Stimulated activated CD8-positive, alpha-beta memory T cell treated with anti-CD3 and anti-CD28 coated beads, Interleukin-2, amount 100 ng/mL, for 48 hours (primary cell): ENCODE results near the gene ARHGEF10L.
"Not testable (repeated sequence)": the region's sequence is repeated elsewhere in the genome, so short reads cannot be mapped to it uniquely, and the experiment has no call there.

Experiments
- DNase-seq, 2 donors: peaks; one replicate each; pipeline ENCODE4 v3.0.0-alpha.2; 2020; ENCODE audit warnings: low read depth in 2 of 2

ARHGEF10L gene

DNA sequence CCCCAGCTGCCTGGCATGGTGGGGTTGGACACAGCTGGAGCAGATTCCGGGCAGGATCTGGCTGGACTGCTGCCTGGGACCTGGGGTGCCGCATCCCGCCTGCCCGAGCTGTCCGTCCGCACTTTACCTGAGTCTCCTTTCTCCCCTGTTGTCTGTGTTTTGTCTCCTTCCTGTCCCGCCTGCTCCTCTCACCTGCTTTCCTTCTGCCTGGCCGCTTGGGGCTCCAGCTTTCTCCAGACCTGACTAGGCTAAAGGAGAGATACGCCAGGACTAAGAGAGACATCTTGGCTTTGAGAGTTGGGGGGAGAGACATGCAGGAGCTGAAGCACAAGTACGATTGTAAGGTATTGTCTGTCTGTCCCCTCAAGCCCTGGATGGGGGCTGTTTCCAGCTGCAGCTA is 73.3 kb downstream of the ARHGEF10L start:
- DNase-seq: no peak

DNA sequence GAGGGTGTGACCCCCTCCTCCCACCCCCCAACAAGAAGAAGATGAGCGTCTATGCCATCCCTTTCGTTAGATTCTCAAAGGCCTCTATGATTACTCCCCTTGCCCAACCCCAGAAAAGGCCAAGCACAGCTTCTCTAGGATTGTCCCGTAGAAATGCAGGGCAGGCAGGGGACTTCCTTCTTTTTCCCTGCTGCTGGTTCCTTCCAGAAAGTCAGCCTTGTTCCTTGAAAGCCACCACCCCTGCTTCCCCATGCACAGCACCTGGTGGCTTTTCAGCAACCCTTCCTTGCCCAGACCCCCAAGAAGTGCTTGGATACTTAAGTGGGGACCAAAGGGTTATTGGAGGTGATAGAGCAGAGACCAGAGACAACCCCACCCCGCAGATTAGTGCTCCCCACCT is 75.1 kb downstream of the ARHGEF10L start:
- DNase-seq: no peak

DNA sequence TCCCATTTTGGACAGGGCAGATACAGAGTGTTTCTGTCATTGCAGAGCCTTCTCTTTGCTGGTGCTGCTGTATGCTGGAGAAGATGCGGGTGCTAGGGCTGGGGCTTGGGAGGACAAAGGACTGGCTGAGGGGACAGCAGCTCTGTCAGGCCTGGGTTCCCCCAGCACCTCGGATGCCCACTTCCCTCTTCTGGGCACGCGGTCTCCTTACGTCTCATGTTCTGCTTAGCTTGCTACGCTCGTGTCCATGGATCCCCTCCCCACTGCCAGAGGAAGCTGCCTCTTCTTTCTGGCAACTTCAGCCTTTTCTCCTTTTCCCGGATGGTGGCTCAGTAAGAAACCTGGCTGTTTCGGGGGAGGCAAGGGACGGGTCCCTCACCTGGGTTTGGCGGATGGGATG is 75.7 kb downstream of the ARHGEF10L start:
- DNase-seq: no peak

DNA sequence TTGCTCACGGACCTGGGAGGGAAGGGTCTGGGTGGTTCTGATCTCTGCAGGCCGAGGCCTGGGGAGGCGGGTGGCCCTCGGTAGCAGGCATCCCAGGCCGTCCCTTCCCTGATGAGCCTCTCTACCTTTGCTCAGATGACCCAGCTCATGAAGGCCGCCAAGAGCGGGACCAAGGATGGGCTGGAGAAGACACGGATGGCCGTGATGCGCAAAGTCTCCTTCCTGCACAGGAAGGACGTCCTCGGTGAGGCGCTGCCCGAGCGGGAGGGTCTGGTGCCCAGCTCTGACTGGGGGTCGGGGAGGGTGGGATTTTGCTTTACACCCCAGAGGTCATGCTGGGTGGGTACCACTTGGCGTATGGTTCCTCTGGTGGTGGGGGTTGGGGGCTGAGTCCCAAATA is 76.5 kb downstream of the ARHGEF10L start:
- DNase-seq: no peak

DNA sequence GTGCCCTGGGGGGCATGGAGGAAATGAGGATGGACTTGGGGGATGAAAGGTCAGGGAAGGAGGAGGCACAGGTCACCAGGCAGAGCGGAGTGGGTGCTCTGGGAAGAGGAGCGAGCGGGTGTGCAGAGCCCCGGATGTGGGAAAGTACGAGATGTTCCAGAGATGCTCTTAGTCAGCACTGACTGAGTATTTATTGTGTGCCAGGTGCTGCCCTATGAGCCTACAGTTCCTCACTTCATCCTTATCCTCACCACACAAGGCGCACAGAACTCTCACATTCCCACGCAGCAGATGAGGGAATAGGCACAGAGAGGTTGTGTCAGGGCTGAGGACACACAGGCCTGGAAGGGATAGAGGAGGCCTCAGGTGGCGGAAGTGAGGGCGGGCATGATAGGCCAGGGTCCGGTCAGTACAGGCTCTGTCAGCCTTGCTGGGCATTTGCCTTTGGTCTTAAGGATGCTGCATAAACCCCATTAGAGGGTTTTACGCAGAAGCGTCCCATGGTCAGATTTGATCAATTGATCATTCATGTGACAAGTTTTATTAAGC is 77.3 kb downstream of the ARHGEF10L start:
- DNase-seq: no peak

DNA sequence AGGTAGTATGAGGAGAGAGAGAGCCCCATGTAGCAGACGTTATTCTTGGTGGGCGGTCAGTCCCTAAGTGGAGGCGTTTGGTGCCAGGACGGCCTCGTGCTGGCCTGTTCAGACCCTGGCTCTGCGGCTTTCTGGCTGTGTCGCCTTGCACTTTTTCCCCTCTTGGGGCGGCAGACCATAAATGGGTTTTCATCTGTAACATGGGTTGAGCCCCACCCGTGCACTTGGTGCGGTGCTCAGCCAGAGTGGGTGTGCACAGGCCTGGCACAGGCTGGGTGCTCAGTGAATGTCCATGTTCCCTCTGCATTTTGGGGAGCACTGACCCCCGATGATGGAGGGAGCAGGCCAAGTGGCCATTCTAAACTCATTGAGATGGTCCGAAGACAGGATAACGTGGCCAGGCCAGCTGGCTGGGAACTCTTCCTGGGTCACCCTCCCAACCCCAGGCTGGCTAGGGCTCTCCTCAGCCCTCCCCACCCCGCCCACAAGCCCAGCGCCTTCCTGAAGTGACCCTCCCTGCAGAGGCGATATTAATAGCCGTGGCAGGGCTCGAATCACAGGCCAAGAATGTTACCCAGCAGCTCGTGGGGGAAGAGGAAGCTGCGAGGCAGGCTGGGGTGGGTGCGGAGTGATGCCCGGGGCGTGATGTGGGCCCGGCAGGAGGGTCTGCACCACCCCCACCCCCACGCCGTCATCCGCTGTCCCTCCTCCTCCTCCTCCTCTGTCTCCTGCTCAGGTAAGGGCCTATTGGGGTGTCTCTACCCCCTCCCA is 78.5 kb downstream of the ARHGEF10L start:
- no peak for DNase-seq

DNA sequence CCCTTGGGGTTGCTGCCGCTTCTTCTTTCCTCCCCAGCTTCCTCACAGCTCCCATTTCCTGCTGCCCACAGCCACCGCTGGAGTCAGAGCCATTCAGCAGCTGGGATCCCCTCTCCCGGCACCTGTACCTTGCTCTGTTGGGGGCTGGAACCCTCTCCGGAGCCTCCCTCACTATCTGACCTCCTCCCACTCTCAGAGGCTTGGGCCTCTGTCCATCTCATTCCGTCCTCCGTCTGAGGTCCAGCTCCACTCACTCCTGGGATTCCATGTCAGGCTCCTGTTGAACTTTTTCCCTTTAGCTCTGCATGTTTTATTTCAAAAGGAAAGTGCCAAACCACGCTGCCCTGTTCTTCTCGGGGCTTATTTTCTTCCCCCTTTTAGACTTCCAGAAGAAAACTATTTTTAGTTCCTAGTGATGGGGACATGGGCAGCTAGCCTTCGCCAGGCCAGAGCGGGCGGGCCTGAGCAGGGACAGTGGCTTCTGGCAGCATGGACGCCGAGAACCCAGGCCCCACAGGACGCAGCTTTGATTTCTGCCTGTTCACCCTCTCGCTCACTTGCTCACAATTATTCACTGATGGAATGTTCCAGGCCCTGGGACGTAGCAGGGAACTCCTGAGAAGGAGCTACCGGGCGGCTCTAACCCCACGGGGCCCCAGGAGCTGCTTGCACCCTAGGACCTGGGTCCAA is 79.2 kb downstream of the ARHGEF10L start:
- DNase-seq: no peak

DNA sequence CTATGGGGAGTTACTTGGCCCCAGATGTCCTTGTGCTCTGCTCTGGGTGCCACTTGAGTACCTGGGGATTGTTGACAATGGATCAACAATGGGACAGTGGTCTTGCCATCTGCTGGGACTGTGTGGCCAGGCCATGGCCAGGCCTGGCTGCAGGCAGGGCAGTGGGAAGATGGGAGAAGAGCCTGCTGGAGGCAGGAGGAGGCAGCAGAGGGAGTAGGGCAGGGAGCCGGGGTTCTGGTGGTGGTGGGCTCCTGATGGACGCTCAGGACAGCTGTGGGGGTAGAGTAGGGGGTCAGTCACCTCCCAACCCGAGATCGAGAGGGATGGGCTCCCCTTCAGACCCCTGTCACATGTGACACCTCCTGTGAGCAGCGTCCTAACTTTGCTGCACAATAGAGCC is 81.0 kb downstream of the ARHGEF10L start:
- no peak for DNase-seq

DNA sequence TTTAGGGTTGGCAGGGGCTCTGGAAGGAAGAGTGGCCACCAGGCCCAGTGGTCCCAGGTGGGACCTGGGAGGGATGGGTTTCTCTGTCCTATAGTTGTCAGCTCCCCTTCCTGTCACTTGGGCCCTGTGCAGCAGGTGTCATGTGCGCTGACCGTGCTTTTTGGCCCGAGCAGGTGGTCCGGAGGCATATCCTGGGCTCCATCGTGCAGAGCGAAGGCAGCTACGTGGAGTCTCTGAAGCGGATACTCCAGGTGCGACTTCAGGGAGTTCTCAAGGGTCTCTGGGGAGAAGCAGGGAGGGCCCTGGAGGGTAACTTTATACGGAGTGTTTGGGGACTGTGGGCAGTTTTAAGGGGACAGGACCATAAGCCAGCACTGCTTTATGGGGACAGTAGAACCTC is 82.2 kb downstream of the ARHGEF10L start:
- DNase-seq: no peak

DNA sequence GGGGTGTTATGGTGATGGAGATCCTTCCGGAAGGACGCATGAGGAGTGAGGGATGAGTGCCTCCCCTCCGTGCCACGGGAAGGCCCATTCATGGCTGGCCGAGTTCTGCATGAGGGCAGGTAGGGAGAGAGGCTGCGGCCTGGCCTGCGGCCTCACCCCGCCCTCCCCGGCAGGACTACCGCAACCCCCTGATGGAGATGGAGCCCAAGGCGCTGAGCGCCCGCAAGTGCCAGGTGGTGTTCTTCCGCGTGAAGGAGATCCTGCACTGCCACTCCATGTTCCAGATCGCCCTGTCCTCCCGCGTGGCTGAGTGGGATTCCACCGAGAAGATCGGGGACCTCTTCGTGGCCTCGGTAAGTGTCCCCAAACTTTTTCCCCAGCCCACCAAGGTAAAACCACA is 83.3 kb downstream of the ARHGEF10L start:
- DNase-seq: no peak

DNA sequence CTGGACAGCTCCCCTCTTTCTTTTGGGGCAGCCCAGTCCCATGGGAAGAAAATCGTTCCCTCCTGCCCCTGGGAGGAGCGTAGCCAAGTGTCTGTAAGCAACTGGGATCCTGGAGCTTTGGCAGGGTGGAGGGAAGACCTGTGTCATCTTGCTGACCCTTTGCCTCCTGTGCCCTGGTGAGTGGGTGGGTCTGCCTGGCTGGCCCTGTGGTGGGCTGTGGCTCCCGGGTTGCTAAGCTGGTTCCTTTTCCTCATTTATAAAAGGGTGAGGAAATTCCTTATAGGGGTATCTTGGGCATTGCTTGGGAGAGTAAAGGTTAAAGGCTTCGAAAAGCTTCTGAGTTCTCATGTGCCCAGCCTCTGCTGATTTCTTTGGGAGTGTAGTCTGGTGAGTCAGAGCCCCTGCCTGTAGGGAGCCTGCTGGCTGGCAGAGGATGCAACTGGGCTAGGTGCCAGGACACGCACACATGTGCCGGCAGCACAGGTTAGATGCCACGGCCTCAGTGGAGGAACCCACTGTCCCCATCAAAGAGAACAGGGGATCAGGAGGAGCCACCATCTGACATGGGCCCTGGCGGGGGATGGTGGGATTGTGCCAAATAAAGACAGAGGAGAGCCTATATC is 85.2 kb downstream of the ARHGEF10L start:
- DNase-seq: no peak

DNA sequence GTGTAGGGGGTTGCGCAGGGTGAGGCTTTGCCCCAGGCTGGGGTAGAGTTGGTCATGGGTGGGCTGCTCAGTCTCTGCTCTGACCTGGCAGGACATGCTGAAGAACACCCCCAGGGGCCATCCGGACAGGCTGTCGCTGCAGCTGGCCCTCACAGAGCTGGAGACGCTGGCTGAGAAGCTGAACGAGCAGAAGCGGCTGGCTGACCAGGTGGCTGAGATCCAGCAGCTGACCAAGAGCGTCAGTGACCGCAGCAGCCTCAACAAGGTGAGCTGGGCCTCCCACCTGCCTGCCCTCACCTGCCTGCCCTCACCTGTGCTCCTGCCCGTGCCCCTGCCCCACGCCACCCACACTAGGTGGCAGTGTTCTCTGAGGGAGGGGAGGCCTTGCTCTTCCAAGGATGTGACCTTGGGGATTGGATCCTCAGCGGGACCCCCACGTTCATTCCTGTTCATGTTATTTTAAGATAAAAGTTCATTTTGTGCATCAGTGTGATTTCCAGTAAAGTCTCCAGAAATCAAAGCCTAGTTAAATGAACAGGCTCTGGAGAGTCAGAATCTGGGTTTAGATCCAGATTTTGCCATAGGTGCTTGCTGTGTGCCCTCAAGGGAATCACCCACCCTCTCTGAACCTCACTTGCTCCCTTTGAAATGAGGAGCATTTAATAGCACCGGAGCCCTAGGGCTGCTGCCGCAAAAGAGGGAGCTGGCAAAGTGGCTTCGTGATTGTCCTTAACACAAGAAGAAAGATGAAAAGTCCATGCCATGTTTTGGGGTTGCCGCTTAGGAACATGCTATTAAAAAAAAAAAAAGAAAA is 87.9 kb downstream of the ARHGEF10L start:
- DNase-seq: no peak

DNA sequence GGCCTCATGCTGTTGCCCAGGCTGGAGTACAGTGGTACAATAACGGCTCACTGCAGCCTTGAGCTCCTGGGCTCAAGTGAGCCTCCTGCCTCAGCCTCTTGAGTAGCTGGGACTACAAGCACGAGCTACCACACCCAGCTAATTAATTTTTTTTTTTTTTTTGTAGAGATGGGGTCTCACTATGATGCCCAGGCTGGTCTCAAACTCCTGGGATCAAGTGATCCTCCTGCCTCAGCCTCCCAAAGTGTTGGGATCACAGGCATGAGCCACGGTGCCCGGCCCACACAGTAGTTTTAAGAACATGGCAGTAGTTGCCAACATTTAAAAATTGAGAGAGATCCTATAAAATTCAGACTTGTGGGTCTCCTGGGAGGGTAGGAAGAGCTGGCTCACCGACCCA is 89.5 kb downstream of the ARHGEF10L start:
- DNase-seq: not testable (repeated sequence)

DNA sequence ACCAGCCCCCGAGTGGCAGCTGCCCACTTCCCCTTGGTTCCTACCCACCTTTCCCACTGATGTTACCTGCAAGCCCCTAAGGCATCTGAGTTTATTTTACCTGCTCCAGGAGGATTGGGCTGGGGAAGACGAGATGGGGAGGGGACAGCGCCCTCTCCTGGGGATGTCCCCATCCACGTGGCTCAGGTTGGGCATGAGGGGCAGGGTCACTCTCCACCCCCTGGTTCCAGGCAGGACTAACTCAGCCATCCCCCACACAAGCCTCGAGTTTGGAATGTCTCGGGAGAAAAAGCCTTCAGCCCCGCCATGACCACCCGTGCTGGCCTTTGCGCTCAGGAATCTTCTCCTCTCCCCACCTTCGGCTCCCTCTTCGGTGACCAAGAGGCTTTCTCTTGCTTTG is 90.0 kb downstream of the ARHGEF10L start:
- DNase-seq: no peak

DNA sequence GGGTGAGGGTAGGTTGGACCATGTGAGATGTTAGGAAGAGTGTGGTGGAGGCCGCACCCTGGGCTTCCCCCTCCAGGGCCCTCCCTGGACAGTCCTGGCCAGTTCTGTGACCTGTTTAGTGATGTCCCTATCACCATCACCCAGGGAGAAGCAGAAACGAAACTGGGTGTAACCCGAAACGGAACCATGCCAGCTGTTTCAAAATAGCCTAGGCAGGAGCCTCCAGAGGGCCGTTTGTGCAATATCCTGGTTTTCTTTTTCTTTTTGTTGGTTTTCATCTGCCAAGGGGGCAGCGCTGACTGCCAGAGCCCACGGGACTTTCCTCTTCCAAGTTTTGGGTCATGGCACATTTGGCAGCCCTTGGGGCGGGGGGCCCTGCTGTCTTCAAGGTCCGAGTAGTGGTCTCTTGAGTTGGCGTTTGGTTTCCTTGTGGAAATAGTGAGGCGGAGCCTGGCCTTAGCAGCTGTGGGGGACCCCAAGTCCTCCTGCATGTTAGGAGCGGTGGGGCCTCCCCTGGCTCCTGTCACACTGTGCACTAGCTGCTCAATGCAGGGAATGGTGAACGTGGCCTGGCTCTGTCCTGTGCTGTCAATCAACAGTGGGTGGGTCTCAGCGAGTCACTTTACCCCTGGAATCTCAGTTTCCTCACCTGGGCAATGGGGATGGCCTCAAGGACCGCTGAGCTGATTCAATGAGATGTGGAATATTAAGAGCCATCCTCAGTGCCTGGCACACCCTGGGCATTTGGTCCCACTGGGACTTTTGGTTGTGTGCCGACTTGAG is 90.7 kb downstream of the ARHGEF10L start:
- no peak for DNase-seq

DNA sequence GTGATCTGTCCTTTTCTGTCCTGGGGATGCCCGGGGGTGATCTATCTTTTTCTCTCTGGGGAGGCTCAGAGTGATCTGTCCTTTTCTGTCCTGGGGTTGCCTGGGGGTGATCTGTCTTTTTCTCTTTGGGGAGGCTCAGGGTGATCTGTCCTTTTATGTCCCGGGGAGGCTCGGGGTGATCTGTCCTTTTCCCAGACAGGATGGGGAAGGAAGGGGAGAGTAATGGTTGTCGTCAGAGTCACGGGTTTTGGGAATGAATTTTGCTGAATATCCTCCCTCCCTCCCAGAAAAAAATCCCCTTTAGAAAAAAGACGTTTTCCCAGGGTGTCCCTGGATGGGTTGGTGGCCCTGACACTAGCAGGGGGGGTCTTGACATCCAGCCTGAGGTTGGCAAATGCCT is 91.5 kb downstream of the ARHGEF10L start:
- DNase-seq: no peak

DNA sequence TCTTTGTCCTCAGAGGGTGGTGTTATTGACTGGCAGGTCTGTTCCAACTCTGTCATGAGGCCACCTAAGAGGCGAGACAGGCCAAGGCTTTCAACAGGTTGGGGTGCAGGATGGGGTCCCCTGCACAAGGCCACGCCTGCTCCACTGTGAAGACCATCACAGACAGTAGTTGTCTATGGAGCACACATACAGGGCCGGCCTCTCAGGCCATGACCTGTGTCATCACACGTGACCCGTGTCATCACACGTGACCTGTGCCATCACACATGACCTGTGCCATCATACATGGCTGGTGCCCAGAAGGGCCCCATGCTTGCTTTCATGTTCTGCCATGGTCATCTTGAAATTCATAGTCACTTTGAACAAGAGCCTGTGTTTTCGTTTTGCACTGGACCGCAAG is 91.9 kb downstream of the ARHGEF10L start:
- DNase-seq: no peak

DNA sequence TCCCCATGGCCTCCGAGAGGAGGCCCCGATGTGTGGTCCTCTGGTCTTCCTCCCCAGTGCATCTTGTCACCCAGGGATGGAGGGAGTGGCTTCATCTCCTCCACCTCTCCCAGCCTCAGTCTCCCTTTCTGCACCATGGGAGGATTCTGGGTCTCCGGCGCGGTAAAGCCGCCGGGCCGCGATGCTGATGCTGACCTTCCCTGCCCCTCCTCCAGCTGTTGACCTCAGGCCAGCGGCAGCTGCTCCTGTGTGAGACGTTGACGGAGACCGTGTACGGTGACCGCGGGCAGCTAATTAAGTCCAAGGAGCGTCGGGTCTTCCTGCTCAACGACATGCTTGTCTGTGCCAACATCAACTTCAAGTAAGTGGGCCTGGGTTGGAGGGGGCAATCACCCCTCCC is 92.6 kb downstream of the ARHGEF10L start:
- DNase-seq: no peak

DNA sequence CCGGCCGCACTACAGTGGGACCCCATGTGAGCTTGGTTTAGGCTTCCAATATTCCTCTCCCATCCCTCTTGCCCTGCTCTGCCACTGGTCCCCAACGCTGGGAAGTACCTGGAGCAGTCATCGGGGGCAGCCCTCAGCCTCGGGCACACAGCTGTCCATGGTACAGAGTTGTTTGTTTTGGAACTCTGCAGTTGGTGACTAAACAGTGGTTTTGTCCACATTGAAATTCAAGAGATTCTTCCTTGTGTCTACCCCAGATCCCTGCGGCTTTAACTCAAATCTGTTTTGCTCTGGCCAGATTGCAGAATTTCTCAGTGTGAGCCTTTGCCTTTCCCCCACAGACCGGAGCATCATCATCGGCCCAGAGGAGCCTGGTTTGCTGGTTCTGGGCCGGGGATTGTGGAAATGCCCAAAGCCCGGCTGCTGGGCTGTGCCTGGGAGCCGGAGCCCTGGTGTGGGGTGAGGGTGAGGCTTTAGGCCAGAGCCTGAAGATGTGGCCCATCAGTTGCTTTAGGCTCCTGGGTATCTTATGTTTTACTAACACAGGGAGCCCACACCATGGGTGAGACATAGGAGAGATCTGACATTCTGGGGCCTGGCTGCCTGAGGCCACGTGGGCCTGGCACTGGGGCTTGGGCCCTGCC is 93.2 kb downstream of the ARHGEF10L start:
- no peak for DNase-seq

DNA sequence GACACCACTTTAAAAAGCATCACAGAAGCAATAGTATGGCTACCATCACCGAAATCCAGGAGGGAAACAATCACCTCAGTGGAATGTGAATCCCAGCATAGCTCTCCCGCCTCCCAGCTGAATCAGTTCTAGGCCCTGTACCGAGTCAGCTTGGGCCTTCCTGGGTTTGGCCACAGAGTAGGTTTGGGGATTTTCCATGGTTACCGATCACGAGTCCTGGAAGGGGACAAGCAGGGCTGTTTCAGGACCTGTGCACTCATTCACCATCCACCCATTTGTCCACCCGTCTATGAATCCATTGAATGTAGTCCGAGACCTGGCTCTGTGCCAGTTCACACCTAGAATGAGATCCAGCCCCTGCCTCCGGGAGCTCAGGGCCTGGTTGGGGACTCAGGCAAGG is 94.2 kb downstream of the ARHGEF10L start:
- DNase-seq: no peak

DNA sequence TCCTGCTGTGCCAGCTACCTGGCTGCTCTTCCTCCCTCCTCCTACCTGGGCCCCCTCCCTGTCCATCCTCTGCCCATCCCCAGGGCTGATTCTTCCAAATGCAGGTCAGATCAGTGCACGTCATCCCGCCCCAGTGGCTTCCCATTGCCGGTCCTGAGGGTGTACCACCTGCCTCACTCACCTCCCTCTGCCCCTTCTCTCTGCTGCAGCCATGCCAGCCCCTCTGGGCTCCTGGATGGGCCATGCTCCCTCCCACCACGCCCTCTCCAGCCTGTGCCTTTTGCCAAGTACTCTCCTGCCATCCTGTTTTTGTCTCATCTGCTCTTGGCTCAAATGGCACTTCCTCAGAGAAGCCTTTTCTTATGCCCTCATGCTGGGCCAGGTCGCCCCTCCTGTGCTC is 95.8 kb downstream of the ARHGEF10L start:
- DNase-seq: no peak
